ENCODE data around the gene ACTR3. TPM values are rescaled to one million over a fixed set of nuclear protein-coding genes. Genes with fewer than 3 reads are reported as not detected.

The ACTR3 gene
- total and polyA plus RNA-seq, 2 experiments from 2014 or later, result 63.7 to 137 TPM

Small RNA genes lying within 50 kb of the gene (small RNA-seq; reads per million reads assigned to genes)
- gene RF00012 (ENCODE audit: low replicate concordance), result not detected

Other genes with a start within 250 kb of the ACTR3 start
- 30.5 and 41.2 TPM in 2 replicates for gene SLC35F5, start 133.4 kb upstream of the ACTR3 start, total RNA-seq (2014; rRNA removed; shearing (Covaris generic))
- 10.9 and 11.1 TPM in 2 replicates for gene SLC35F5, start 133.4 kb upstream of the ACTR3 start, polyA plus RNA-seq (2016; fragmentation: Nextera tagmentation; extraction: Ambion mirVana)

All from GM23338 (cell line).